GM23338 (cell line): ENCODE measurements around the gene PTRHD1.

Experiments used
- JUNB ChIP-seq: IDR thresholded peaks from one replicate; pipeline ENCODE4 v1.6.1; 2016; ENCODE audit warnings: antibody characterized with exemption; ENCODE audit not compliant: unreplicated experiment
- TF ChIP-seq, protein P1 (sequence below), 2 experiments: fragments of 200-600 bp in 1 of 2; sonication (generic) in 1 of 2; conservative IDR thresholded peaks; 2 replicates each; pipeline versions ENCODE4 v1.5.1 to v1.6.1; 2016 to 2017; ENCODE audit warnings: antibody characterized with exemption in 2 of 2, low read depth in 2 of 2, mild to moderate bottlenecking in 2 of 2, moderate library complexity in 1 of 2

DNA sequence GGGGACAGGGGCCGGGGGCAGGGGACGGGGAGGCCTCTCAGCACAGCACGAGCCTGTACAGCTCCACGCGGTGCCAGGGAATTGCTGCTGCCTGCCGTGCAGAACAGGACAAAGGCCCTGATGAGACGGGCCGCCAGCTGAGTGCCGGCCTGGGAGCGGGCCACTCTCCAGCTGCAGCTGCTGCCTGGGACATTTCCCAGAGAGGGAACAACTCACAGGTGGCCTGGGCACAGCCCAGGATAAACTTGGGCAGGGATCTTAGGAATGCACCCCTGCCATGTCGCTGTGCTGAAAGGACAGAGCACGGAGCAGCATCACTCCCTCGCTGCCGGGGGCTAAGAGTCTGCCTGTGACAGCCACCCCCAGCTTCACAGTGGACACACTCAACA, 38.9 kb upstream of the PTRHD1 start:
- TF ChIP-seq, protein P1, sequence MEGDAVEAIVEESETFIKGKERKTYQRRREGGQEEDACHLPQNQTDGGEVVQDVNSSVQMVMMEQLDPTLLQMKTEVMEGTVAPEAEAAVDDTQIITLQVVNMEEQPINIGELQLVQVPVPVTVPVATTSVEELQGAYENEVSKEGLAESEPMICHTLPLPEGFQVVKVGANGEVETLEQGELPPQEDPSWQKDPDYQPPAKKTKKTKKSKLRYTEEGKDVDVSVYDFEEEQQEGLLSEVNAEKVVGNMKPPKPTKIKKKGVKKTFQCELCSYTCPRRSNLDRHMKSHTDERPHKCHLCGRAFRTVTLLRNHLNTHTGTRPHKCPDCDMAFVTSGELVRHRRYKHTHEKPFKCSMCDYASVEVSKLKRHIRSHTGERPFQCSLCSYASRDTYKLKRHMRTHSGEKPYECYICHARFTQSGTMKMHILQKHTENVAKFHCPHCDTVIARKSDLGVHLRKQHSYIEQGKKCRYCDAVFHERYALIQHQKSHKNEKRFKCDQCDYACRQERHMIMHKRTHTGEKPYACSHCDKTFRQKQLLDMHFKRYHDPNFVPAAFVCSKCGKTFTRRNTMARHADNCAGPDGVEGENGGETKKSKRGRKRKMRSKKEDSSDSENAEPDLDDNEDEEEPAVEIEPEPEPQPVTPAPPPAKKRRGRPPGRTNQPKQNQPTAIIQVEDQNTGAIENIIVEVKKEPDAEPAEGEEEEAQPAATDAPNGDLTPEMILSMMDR (conservative IDR thresholded peaks at IDR 0.05; ENCODE audit: low read depth in 2 of 2): no peak
- no peak for TF ChIP-seq JUNB
